ENCODE data around the gene PCGF2.
"Not testable (repeated sequence)": the region's sequence is repeated elsewhere in the genome, so short reads cannot be mapped to it uniquely, and the experiment has no call there.

Gene PCGF2

DNA sequence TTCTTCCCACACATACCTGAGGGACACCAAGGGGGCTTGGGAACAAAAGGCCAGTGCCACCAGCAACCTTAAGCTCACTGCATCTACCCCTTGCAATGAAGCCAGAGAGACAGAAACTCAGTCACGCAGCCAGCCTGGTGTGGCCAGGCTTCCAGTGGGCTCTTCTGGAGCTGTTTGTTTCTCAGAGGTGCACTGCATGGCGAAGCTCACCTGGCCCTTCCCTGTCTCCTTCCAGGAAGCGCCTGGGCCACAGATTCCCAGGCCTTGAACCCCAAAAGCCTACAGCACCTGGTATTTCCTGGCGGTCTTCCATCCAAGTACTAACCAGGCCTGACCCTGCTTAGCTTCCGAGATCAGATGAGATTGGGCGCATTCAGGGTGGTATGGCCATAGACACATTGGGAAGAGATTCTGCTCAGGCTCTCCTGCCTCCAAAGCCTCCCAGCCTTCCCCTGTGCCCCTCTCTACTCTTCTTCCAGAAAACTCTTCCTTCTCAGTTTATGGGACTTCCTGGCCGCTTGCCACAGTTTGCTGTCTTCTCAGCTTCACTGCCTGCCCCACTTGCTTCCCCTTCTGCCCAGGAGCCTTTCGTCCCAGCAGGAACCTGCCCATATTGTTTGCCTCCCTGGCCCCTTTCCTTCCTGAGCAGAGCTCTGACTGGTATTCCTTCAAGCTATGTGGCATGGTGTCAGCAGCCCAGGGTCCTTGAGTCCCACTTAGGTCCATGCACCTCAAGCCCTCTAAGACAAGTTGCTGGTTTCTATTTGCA is 16.4 kb downstream of the PCGF2 start:
- H3K4me3 ChIP-seq (ENCODE audit: low read depth, low read length): peak overlapping the region; percentile 90
- TF ChIP-seq MYC (IDR thresholded peaks at IDR 0.05; ENCODE audit: low read depth, low read length): no peak
- peak; percentile 45 for DNase-seq (ENCODE audit: low read depth)

DNA sequence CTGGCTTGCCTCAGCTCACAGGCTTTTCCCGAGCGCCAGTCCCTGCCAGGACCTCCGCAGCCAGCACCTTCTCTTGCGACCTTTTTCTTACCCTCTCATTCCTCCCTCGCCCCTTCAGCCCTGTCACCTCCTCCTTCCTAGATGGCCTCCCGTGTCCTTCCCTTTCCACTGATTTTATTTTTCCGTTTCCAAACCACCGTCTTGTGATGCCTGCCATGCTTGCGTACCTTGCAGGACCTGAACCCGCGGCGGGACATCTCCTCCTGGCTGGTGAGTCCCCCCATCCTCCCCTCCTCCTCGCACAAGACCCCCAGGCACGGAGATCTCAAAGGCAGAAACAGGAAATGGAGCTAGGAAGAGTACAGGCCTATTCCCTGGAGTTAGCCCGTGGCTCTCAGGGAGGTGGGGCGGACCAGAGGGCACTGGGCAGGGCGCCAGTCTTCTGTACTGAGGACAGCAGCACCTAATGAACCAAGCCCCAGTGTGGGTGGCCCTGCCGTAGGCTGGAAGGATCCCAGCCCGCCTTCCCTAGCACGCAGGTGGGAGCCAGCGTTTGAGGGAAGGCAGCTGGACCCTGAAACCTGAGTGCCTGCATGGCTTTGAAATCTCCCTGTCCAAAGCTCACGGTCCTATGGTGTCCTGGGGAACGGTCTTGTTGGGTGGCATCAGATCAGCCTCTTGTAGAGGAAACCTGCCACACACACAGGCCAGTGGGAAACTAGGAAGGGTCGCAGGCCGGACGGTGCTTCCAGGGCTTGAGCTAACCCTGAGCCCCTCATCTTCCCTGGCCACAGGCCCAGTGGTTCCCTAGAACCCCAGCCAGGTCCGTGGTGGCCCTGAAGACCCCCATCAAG is 17.4 kb downstream of the PCGF2 start:
- peak; percentile 58 for DNase-seq (ENCODE audit: low read depth)
- peak overlapping the region; percentile 90 for H3K4me3 ChIP-seq (ENCODE audit: low read depth, low read length)
- TF ChIP-seq, protein P1, sequence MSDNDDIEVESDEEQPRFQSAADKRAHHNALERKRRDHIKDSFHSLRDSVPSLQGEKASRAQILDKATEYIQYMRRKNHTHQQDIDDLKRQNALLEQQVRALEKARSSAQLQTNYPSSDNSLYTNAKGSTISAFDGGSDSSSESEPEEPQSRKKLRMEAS (IDR thresholded peaks at IDR 0.05; ENCODE audit: low read depth, low read length): no peak
- TF ChIP-seq, protein P2, sequence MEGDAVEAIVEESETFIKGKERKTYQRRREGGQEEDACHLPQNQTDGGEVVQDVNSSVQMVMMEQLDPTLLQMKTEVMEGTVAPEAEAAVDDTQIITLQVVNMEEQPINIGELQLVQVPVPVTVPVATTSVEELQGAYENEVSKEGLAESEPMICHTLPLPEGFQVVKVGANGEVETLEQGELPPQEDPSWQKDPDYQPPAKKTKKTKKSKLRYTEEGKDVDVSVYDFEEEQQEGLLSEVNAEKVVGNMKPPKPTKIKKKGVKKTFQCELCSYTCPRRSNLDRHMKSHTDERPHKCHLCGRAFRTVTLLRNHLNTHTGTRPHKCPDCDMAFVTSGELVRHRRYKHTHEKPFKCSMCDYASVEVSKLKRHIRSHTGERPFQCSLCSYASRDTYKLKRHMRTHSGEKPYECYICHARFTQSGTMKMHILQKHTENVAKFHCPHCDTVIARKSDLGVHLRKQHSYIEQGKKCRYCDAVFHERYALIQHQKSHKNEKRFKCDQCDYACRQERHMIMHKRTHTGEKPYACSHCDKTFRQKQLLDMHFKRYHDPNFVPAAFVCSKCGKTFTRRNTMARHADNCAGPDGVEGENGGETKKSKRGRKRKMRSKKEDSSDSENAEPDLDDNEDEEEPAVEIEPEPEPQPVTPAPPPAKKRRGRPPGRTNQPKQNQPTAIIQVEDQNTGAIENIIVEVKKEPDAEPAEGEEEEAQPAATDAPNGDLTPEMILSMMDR (IDR thresholded peaks at IDR 0.05; ENCODE audit: low read depth, low read length): no peak
- TF ChIP-seq MYC (IDR thresholded peaks at IDR 0.05; ENCODE audit: low read depth, low read length): no peak; the same call in 1 of the 2 replicates
- TF ChIP-seq POLR2A (IDR thresholded peaks at IDR 0.05; ENCODE audit: extremely low read depth, insufficient read length): no peak

DNA sequence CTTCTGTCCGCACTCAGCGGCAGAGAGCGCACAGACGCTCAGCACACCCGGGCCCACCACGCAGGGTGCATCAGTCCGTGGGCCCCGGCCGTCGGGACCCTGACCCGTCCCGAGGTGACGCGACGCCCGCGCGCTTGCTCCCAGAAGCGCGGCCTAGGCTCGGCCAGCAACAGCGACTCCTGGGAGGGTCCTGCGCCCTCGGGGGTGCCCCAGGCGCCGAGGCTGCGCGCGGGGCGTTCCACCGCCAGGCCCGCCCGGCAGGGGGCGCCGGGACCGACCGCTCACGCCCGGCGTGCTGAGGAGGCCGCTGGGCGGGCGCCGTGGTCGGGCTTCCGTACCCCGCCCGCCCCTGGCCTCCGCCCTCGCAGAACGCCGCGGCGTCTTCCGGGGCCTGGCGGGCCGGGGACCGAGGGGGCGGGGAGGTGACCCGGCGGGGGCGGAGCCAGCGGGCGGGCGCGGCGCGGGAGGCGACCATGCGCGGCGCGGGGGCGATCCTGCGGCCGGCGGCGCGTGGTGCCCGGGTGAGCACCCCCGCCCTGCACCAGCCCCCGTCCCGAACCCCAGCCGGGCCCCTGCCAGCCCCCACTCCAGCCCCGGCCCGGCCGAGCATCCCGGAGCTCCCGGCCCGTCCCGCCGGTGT is 18.1 kb downstream of the PCGF2 start, which contains the start of gene CISD3:
Gene CISD3, plus strand, starts transcription at position 456 of the 640 bp plus-strand sequence. Its CDS starts 18 bp downstream, at position 474.
- peak within 1 kb of the TSS; percentile 90 for H3K4me3 ChIP-seq (ENCODE audit: low read depth, low read length)
- peak; percentile 94 for DNase-seq (ENCODE audit: low read depth)
- TF ChIP-seq POLR2A (IDR thresholded peaks at IDR 0.05; ENCODE audit: extremely low read depth, insufficient read length): peak; percentile 37
- TF ChIP-seq, protein P1 (IDR thresholded peaks at IDR 0.05; ENCODE audit: low read depth, low read length): peak; percentile 53
- TF ChIP-seq, protein P2 (IDR thresholded peaks at IDR 0.05; ENCODE audit: low read depth, low read length): peak; percentile 31
- no peak; the same call in 1 of the 2 replicates for TF ChIP-seq MYC (IDR thresholded peaks at IDR 0.05; ENCODE audit: low read depth, low read length)

DNA sequence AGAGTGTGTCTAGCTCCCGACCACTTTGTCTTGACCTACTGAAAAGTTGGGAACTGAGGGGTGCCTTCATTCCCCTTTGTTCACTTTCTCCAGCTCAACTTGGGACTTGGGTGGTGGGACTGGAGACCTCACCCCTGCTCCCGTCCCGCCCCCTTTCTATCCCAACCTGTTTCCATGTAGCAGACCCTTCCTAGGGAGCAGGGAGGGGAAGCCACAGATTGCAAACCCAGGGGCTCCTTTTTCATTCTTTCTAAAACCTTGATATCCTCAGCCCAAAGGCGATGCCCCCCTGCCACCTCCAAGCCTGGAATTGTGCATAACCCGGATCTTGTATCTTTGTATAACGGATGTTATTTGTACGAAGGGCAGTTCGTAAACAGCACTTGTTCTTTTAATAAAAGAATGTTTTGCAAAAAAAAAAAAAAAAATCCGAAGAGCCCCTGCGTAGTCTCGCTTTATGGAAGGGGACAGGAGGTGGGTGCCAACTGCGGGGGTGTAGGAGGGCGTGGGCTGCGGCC is 18.7 kb downstream of the PCGF2 start:
- no peak for TF ChIP-seq POLR2A (IDR thresholded peaks at IDR 0.05; ENCODE audit: extremely low read depth, insufficient read length)
- TF ChIP-seq, protein P2 (IDR thresholded peaks at IDR 0.05; ENCODE audit: low read depth, low read length): no peak
- no peak for TF ChIP-seq MYC (IDR thresholded peaks at IDR 0.05; ENCODE audit: low read depth, low read length)
- TF ChIP-seq, protein P1 (IDR thresholded peaks at IDR 0.05; ENCODE audit: low read depth, low read length): no peak
- peak overlapping the region; percentile 51 for H3K4me3 ChIP-seq (ENCODE audit: low read depth, low read length)
- no peak for DNase-seq (ENCODE audit: low read depth)

DNA sequence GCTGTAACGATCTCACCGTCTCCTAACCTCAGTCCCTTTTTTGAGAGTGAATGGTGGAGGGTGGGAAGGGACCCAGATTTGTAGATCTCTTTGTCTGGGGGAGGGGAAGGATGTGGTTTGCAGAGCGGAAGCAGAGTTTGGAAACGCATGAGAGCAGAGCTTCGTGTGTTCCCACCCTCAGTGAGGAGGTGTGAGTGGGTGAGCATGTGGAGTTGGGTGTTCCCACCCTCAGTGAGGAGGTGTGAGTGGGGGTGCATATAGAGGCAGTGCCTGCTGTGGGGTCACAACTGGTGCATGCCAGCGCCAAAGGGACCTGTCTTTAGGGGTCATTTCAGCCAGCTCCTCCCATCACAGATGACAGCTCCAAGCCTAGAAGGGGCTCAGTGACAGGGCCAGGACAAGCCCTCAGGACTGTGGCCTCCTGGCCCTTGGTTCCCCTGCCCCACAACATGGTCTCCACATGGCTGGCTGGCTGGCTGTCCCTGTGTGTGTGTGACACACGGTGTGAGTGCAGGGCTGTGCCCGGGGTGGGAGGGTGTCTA is 19.8 kb downstream of the PCGF2 start:
- TF ChIP-seq, protein P1 (IDR thresholded peaks at IDR 0.05; ENCODE audit: low read depth, low read length): peak; percentile 89
- no peak; the same call in 1 of the 2 replicates for TF ChIP-seq MYC (IDR thresholded peaks at IDR 0.05; ENCODE audit: low read depth, low read length)
- H3K4me3 ChIP-seq (ENCODE audit: low read depth, low read length): no peak overlapping the region
- DNase-seq (ENCODE audit: low read depth): peak; percentile 82

DNA sequence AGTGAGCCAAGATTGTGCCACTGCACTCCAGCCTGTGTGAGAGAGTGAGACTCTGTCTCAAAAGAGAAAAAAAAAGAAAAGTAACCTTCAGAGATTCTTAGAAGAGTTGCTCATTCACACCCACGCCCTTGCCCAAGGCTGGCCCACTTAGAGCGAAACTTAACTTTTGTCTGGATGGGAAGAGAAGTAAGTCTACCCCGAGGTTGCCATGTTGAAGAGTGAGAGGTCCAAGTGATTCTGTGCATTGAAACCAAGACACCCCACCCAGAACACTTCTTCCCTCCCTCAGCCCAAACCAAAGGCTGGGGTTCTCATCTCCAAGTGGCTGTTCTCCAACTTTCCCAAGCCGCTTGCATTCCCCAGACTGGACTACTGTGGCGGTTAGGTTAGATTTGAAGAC is 20.4 kb downstream of the PCGF2 start:
- TF ChIP-seq POLR2A (IDR thresholded peaks at IDR 0.05; ENCODE audit: extremely low read depth, insufficient read length) (no peak), MYC (IDR thresholded peaks at IDR 0.05; ENCODE audit: low read depth, low read length) (no peak)
- TF ChIP-seq, protein P2 (IDR thresholded peaks at IDR 0.05; ENCODE audit: low read depth, low read length): no peak
- TF ChIP-seq, protein P1 (IDR thresholded peaks at IDR 0.05; ENCODE audit: low read depth, low read length): no peak
- no peak for DNase-seq (ENCODE audit: low read depth)
- H3K4me3 ChIP-seq (ENCODE audit: low read depth, low read length): no peak overlapping the region

DNA sequence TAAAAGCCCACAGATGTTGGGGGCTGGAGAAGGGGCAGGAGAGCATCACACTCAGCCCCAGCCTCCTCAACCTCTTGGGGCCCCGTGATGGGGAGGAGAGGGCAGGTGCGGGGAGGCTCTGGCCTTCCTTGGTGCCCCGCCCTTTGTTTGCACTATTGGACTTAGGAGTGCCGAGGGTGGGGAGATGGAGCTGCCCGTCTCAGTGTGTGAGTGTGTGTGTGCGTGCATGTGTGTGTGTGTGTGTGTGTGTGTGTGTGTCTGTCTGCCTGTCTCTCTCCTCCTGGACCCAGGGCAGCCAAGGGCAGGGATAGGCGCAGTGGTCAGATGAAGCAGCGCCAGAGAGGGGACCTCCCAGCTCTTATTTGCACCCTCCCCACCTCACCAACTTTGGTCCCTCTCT is 22.0 kb downstream of the PCGF2 start:
- H3K4me3 ChIP-seq (ENCODE audit: low read depth, low read length); DNase-seq (ENCODE audit: low read depth): not testable (repeated sequence)
